HEK293 (cell line): ENCODE measurements around the gene LRRTM4.

Experiments
- SP2 ChIP-seq: fragments of 450-650 bp; formaldehyde crosslinking; IDR thresholded peaks from 2 replicates; pipeline ENCODE4 v1.5.1; 2016; ENCODE audit warnings: missing biosample characterization, missing genetic modification characterization
- ZNF394 ChIP-seq: fragments of 450-650 bp; formaldehyde crosslinking; IDR thresholded peaks from 2 replicates; pipeline ENCODE4 v1.5.1; 2016; ENCODE audit warnings: missing biosample characterization, missing genetic modification characterization, mild to moderate bottlenecking, moderate library complexity, borderline replicate concordance

DNA sequence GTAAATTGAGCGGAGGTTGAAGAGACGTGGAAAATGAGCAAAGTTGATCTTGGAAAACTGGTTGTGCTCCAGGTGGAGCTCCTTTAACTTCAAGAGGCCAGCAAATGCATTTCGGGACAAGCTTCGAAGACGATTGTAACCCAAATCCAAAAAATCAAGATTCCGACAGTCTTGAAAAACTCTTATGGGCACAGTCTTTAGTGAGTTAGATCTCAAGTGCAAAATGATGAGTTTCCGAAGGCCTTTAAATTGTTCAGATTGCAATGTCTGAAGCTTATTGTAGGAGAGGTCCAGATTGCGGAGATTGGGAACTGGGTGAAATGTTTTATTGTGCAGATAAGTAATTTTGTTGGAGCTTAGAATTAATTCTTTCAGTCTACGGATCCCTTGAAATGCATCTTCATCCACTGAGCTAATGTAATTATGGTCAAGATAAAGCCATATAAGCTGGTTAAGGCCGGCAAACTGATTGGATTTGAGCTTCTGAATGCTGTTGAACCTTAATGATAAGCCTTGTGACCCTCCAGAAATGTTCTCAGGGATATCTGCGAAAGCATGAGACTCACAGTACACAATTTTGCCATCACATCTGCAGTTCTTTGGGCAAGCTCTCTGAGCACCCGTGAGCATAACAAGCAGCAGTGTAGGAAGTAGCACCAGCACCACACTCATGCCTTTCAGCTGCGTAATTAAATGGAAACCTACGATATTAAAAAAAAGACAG, 2.9 kb downstream of the LRRTM4 start:
- TF ChIP-seq SP2 (no peak), ZNF394 (tag by site-specific recombination) (no peak)
